A673 (cell line): ENCODE measurements around the gene SLC24A5. TPM values are rescaled to one million over a fixed set of nuclear protein-coding genes. Genes with fewer than 3 reads are reported as not detected.

Experiments
- BruUV-seq: library from RNA; stranded (reverse); fragments of 400-500 nt; replicated peaks from 2 replicates; lab custom pipeline; 2021; lab: Mats Ljungman, UMichigan
- CTCF ChIA-PET: fragments of 300-600 bp; sonication (Branson Sonifier 250); formaldehyde crosslinking; loops from one replicate; lab custom pipeline; 2022; ENCODE audit warnings: antibody characterized with exemption; lab: Charles Lee
- POLR2A ChIA-PET: fragments of 300-600 bp; sonication (Branson Sonifier 250); formaldehyde crosslinking; loops from one replicate; lab custom pipeline; 2022; ENCODE audit warnings: antibody characterized with exemption; ENCODE audit not compliant: low non-redundant PET; lab: Charles Lee
- DNase-seq: peaks from one replicate; pipeline ENCODE4 v3.0.0-alpha.2; 2015; ENCODE audit warnings: low spot score
- H3K27ac ChIP-seq: fragments of 200-600 bp; sonication (generic); 2 replicates; pipeline ENCODE4 v1.5.1; 2016; ENCODE audit warnings: mixed run types, low read depth, mild to moderate bottlenecking, mixed read lengths, antibody characterized with exemption, low read length; ENCODE audit not compliant: poor library complexity, severe bottlenecking
- H3K27me3 ChIP-seq: fragments of 200-600 bp; sonication (generic); replicated peaks from 2 replicates; pipeline ENCODE4 v1.6.1; 2017; ENCODE audit warnings: mixed run types, low read depth, mild to moderate bottlenecking, mixed read lengths, antibody characterized with exemption, low read length; ENCODE audit not compliant: insufficient read depth, poor library complexity
- H3K36me3 ChIP-seq: fragments of 200-600 bp; sonication (generic); 2 replicates; pipeline ENCODE4 v1.6.1; 2016; ENCODE audit warnings: mixed run types, mild to moderate bottlenecking, mixed read lengths, antibody characterized with exemption, low read length; ENCODE audit not compliant: insufficient read depth, poor library complexity, severe bottlenecking
- H3K4me1 ChIP-seq: fragments of 200-600 bp; sonication (generic); 2 replicates; pipeline ENCODE4 v1.6.1; 2017; ENCODE audit warnings: mixed run types, mild to moderate bottlenecking, mixed read lengths, antibody characterized with exemption, low read length; ENCODE audit not compliant: insufficient read depth, poor library complexity, severe bottlenecking
- H3K4me3 ChIP-seq: fragments of 200-600 bp; sonication (generic); 2 replicates; pipeline ENCODE4 v1.5.1; 2016; ENCODE audit warnings: low read depth, mixed run types, mild to moderate bottlenecking, mixed read lengths, low read length; ENCODE audit not compliant: poor library complexity, severe bottlenecking
- H3K9me3 ChIP-seq: fragments of 200-600 bp; sonication (generic); 2 replicates; pipeline ENCODE4 v1.6.1; 2016; ENCODE audit warnings: mixed run types, low read depth, mild to moderate bottlenecking, mixed read lengths, antibody characterized with exemption, low read length; ENCODE audit not compliant: poor library complexity, severe bottlenecking
- CTCF ChIP-seq: fragments of 300-800, 200-600 bp; sonication (generic); conservative IDR thresholded peaks from 2 replicates; pipeline ENCODE4 v1.5.1; 2017; ENCODE audit warnings: low read depth, mild to moderate bottlenecking, antibody characterized with exemption, low read length, moderate library complexity, mixed read lengths
- EZH2 ChIP-seq: fragments of 200-600 bp; sonication (generic); IDR thresholded peaks from 2 replicates; pipeline ENCODE4 v1.6.1; 2017; ENCODE audit warnings: borderline replicate concordance, low read depth, mild to moderate bottlenecking, mixed read lengths, antibody characterized with exemption, low read length; ENCODE audit not compliant: poor library complexity, severe bottlenecking
- intact Hi-C: fragments of 100-400 bp; cut with micrococcal nuclease; formaldehyde crosslinking; loops from one replicate; pipeline ENCODE4 v1.10.0; 2022; ENCODE audit not compliant: unreplicated experiment
- total RNA-seq: library from RNA; stranded (reverse); gene quantifications from 2 replicates; pipeline ENCODE4 v1.2.3, GENCODE V29; 2021

SLC24A5 gene
- total RNA-seq, 1 experiment from 2014 or later: not detected

- Histone ChIP-seq H3K36me3 (peaks cover 40% of the 10 kb centered on the region), H3K4me3 (no peak overlapping the region), H3K9me3 (no peaks in the 10 kb centered on the region), H3K4me1 (no peaks in the 10 kb centered on the region), H3K27me3 (no peaks in the 10 kb centered on the region), H3K27ac (no peak overlapping the region)
- TF ChIP-seq EZH2 (no peak), CTCF (no peak)
- intact Hi-C loops: no loop called here
- BruUV-seq: no TSS peak
- ChIA-PET POLR2A (no interaction called here), CTCF (no interaction called here)
- peak; percentile 14 for DNase-seq
Measured at GRCh38 chr15:48149858-48150257, 29.1 kb downstream of the SLC24A5 start.

- DNase-seq: no peak
- no TSS peak for BruUV-seq
- CTCF ChIA-PET: no interaction called here
- POLR2A ChIA-PET: no interaction called here
- no peak overlapping the region for H3K4me3 ChIP-seq
- H3K27me3 ChIP-seq: no peaks in the 10 kb centered on the region
- H3K36me3 ChIP-seq: peaks cover 41% of the 10 kb centered on the region
- TF ChIP-seq EZH2 (no peak), CTCF (no peak)
- H3K4me1 ChIP-seq: no peaks in the 10 kb centered on the region
- intact Hi-C loops: no loop called here
- no peaks in the 10 kb centered on the region for H3K9me3 ChIP-seq
- no peak overlapping the region for H3K27ac ChIP-seq
Measured at GRCh38 chr15:48153526-48153925, 32.7 kb downstream of the SLC24A5 start.

- intact Hi-C loops: no loop called here
- peaks cover 17% of the 10 kb centered on the region for H3K9me3 ChIP-seq
- BruUV-seq: no TSS peak
- ChIA-PET POLR2A (no interaction called here), CTCF (no interaction called here)
- H3K4me1 ChIP-seq: peaks cover 4% of the 10 kb centered on the region
- H3K4me3 ChIP-seq: no peak overlapping the region
- no peak overlapping the region for H3K27ac ChIP-seq
- TF ChIP-seq CTCF (no peak), EZH2 (no peak)
- no peak for DNase-seq
- H3K27me3 ChIP-seq: no peaks in the 10 kb centered on the region
- peaks cover 37% of the 10 kb centered on the region for H3K36me3 ChIP-seq
Measured at GRCh38 chr15:48168616-48169015, 47.8 kb downstream of the SLC24A5 start.
